Adrenal gland (tissue), 12 donors: ENCODE results near the gene SSU72. TPM values are rescaled to one million over a fixed set of nuclear protein-coding genes. Genes with fewer than 3 reads are reported as not detected.

Experiments
- DNase-seq, 7 donors: peaks; one replicate each; pipeline ENCODE4 v3.0.0-alpha.2; 2019 to 2020
- H3K27ac ChIP-seq, 5 donors: fragments of 200-600 bp; sonication (generic) in 4 of 5; 1 replicate in 3 of 5; 2 replicates in 2 of 5; pipeline versions ENCODE4 v1.5.1 to v1.8.0; 2016 to 2020; ENCODE audit warnings: mild to moderate bottlenecking in 1 of 5
- H3K27me3 ChIP-seq: fragments of 200-600 bp; 2 replicates; pipeline ENCODE4 v1.8.0; 2021
- H3K36me3 ChIP-seq, 2 donors: fragments of 200-600 bp; replicated peaks in 1 of 2; 1 replicate in 1 of 2; 2 replicates in 1 of 2; pipeline versions ENCODE4 v1.5.1 to v1.8.0; 2018 to 2022
- H3K4me1 ChIP-seq, 2 donors: fragments of 200-600 bp; replicated peaks in 1 of 2; 1 replicate in 1 of 2; 2 replicates in 1 of 2; pipeline versions ENCODE4 v1.5.1 to v1.8.0; 2018 to 2021
- H3K4me3 ChIP-seq, 4 donors: fragments of 200-600 bp; sonication (generic) in 3 of 4; one replicate each; pipeline ENCODE4 v1.5.1; 2016 to 2018
- H3K9me3 ChIP-seq, 3 donors: fragments of 200-600 bp; sonication (generic) in 1 of 3; replicated peaks in 1 of 3; 1 replicate in 2 of 3; 2 replicates in 1 of 3; pipeline versions ENCODE4 v1.5.1 to v1.8.0; 2016 to 2021
- CTCF ChIP-seq, 6 experiments: fragments of 450-650 bp in 4 of 6; fragments of 200-600 bp in 2 of 6; sonication (generic) in 1 of 6; IDR thresholded peaks; 1 replicate in 5 of 6; 2 replicates in 1 of 6; pipeline versions ENCODE4 v1.5.1 to v1.8.0; 2016 to 2021; ENCODE audit warnings: antibody characterized with exemption in 6 of 6, mild to moderate bottlenecking in 2 of 6, moderate library complexity in 1 of 6
- POLR2A ChIP-seq, 2 donors: fragments of 450-650 bp; IDR thresholded peaks; one replicate each; pipeline ENCODE4 v1.6.1; 2017; ENCODE audit warnings: antibody characterized with exemption in 2 of 2, mild to moderate bottlenecking in 2 of 2, moderate library complexity in 1 of 2
- WGBS, 4 donors: extraction: QIAGEN DNeasy Blood & Tissue Kit in 2 of 4; methylation state at CpG; one replicate each; pipeline versions ENCODE4 v1.1.5 to v1.1.7; 2013 to 2017; 5-methylcytosine and 5-hydroxymethylcytosine counted together
- intact Hi-C, 2 donors: fragments of 100-400 bp; cut with DNase I; formaldehyde crosslinking; loops; one replicate each; pipeline versions ENCODE4 v1.14.1 to v1.15.0; 2022 to 2023
- polyA plus RNA-seq, 3 donors: library from polyadenylated mRNA; stranded (reverse); fragments of 200-250 nt in 2 of 3; fragments of 350-450 nt in 1 of 3; fragmentation: Illumina TruSeq in 1 of 3; extraction: RNeasy Lipid Tissue Mini Kit (QIAGEN cat#74804) in 1 of 3; gene quantifications; one replicate each; pipeline ENCODE4 v1.2.3, GENCODE V29; 2013 to 2014
- total RNA-seq, 9 donors: library from RNA; depleted of rRNA in 4 of 9; stranded (reverse); fragments of >200 nt in 4 of 9; fragments of 120-200 nt in 1 of 9; fragmentation: NEBNext Ultra II Directional in 1 of 9; extraction: Animal tissue kit (Norgen Biotek cat#: 25700) in 1 of 9; gene quantifications; one replicate each; pipeline versions ENCODE4 v1.1.0 to v1.2.4, GENCODE V29; 2013 to 2023
- donor health status: healthy with polysubstance abuse.
- donor health status: Bipolar disorder and iron deficiency.
- donor health status: DM: yes; HTN: yes; CAD: no.
- donor health status: DM: no; HTN: no; CAD: no.
- donor health status: DM: no; HTN: no; CAD: no.
- donor health status: DM: yes; HTN: yes; CAD: no.

Gene SSU72
- total and polyA plus RNA-seq, 12 donors, result 50.1 to 219 (median 108) TPM

DNA sequence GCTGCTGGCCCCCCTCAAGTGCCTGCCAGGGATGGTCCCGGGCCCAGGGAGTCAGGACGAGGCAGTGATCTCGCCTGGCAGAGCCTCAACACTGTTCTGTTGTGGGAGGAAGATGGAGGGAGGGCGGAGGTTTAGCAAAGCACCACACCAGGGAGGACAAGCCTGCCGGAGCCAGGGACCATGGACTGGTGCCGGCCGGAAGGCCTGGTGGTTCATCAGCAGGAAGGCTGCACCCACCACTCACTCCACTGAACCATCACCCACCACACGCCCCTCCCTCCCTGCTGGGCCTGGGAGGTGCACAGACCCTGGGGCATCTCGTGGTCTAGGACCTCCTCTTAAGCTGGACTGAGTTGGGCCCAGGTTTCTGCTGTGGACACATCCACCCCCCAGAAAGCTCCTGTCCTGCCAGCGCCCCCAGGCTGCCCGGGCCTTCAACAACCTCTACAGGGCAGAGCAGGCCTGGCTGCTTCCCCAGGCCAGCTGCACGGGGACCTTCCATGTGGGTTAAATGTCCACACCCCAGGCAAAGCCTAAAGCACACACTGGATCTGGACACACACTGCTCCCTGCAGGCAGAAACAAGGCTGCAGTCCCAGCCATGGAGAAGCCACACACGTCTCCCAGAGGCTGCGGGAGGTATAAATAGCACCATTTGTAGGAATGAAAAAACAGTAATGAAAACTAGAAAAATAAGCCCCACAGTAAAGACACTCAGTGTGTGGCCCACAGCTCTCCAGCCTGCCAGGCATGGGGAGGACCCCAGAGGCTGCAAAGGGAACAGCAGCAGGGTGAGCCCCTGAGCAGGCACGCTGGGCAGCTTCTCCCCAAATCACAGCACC, 23.9 kb downstream of the SSU72 start:
- H3K36me3 ChIP-seq, result no peaks in the 10 kb centered on the region
- 60 to 65% (median 64%) methylated on average over 10 to 15 of the region's 15 CpGs for WGBS, 4 donors
- intact Hi-C loops, result no loop called here

GRCh38 chr1:1550087-1550486, 24.6 kb downstream of the SSU72 start:
- no peak for DNase-seq
- H3K4me1 ChIP-seq, result peaks cover 0 to 9% of the 10 kb centered on the region in 2 donors
- intact Hi-C loops, result no loop called here
- H3K27ac ChIP-seq, result peak overlapping the region in 1 of 5 donors; percentile 50
- H3K27me3 ChIP-seq, result no peaks in the 10 kb centered on the region
- H3K36me3 ChIP-seq, result no peaks in the 10 kb centered on the region
- H3K9me3 ChIP-seq, result no peaks in the 10 kb centered on the region
- no peak overlapping the region for H3K4me3 ChIP-seq
- TF ChIP-seq CTCF (IDR thresholded peaks at IDR 0.05) (no peak), POLR2A (IDR thresholded peaks at IDR 0.05) (no peak)
- 74 to 84% (median 82%) methylated on average over 7 of the region's 7 CpGs for WGBS, 4 donors

More for the DNA sequence above, 23.9 kb downstream of the SSU72 start:
- Histone ChIP-seq H3K9me3 (no peaks in the 10 kb centered on the region), H3K4me1 (peaks cover 0 to 14% of the 10 kb centered on the region in 2 donors), H3K4me3 (no peak overlapping the region), H3K27me3 (no peaks in the 10 kb centered on the region), H3K27ac (peak overlapping the region in 1 of 5 donors; percentile 50)
- TF ChIP-seq POLR2A (IDR thresholded peaks at IDR 0.05) (no peak), CTCF (IDR thresholded peaks at IDR 0.05) (peak in 5 of 6 experiments; percentile 19 to 43 (median 37))
- DNase-seq, result peak in 1 of 7 donors; percentile 56

DNA sequence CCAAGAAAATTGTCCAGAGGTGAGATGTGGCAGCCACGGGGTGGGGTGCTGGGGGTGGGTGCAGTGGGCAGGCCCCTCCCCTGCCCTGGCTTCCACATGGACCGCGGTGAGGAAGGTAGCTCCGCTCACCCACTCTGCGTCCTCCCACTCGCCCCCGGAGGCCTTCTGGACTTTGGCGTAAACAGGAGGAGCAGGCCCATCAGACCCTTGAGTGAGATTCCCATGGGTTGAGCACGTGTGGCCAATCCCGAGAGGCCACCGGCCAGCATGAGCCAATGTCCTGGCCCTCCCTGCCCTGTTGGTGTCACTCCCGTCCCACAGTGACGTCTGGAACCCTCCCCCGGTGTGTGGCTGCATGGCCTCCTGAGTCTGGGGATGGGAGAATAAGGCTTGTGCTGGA, 26.1 kb downstream of the SSU72 start:
- H3K27me3 ChIP-seq, result no peaks in the 10 kb centered on the region
- 80 to 92% (median 86%) methylated on average over 7 to 14 of the region's 14 CpGs for WGBS, 4 donors
- H3K27ac ChIP-seq, result no peak overlapping the region
- no peak overlapping the region for H3K4me3 ChIP-seq
- H3K4me1 ChIP-seq, result peaks cover 0 to under 1% of the 10 kb centered on the region in 2 donors
- no peaks in the 10 kb centered on the region for H3K9me3 ChIP-seq
- TF ChIP-seq CTCF (IDR thresholded peaks at IDR 0.05) (no peak), POLR2A (IDR thresholded peaks at IDR 0.05) (no peak)
- no peaks in the 10 kb centered on the region for H3K36me3 ChIP-seq
- intact Hi-C loops, result no loop called here
- no peak for DNase-seq

GRCh38 chr1:1547476-1547875, 27.2 kb downstream of the SSU72 start:
- intact Hi-C loops, result no loop called here
- WGBS, 4 donors, result 72 to 96% (median 88%) methylated on average over 9 to 19 of the region's 19 CpGs

More at GRCh38 chr1:1547476-1547875, 27.2 kb downstream of the SSU72 start:
- no peaks in the 10 kb centered on the region for H3K9me3 ChIP-seq
- no peak for DNase-seq
- H3K27ac ChIP-seq, result peak overlapping the region in 3 of 5 donors; percentile 38 to 63 (median 59)
- no peaks in the 10 kb centered on the region for H3K27me3 ChIP-seq
- peaks cover 9 to 11% of the 10 kb centered on the region in 2 donors for H3K4me1 ChIP-seq
- TF ChIP-seq CTCF (IDR thresholded peaks at IDR 0.05) (no peak), POLR2A (IDR thresholded peaks at IDR 0.05) (no peak)
- no peaks in the 10 kb centered on the region for H3K36me3 ChIP-seq
- H3K4me3 ChIP-seq, result no peak overlapping the region
